Measurements from ENCODE around the gene SELENOT.

DNA sequence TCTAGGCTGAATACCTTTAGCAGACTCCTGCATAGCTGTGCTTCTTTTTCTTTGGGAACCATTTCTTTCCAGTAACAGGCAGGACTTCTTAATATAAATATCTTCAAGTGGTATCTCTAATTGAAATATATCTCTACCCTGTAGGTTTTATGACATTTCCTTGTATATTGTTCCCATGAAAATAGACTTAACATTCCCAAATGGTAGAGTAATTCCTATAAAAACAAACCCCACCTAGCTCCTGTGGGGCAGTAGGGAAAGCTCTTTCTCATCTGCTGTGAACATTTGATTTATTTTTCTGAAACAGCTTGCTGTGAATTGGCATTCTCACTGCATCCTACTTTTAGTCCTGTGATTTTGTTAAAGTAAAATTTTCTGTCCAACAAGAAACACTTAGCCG is 20.8 kb downstream of the SELENOT start:
- TF ChIP-seq, protein P1, sequence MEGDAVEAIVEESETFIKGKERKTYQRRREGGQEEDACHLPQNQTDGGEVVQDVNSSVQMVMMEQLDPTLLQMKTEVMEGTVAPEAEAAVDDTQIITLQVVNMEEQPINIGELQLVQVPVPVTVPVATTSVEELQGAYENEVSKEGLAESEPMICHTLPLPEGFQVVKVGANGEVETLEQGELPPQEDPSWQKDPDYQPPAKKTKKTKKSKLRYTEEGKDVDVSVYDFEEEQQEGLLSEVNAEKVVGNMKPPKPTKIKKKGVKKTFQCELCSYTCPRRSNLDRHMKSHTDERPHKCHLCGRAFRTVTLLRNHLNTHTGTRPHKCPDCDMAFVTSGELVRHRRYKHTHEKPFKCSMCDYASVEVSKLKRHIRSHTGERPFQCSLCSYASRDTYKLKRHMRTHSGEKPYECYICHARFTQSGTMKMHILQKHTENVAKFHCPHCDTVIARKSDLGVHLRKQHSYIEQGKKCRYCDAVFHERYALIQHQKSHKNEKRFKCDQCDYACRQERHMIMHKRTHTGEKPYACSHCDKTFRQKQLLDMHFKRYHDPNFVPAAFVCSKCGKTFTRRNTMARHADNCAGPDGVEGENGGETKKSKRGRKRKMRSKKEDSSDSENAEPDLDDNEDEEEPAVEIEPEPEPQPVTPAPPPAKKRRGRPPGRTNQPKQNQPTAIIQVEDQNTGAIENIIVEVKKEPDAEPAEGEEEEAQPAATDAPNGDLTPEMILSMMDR (IDR thresholded peaks at IDR 0.05): no peak
- no peak for TF ChIP-seq POLR2AphosphoS5 (IDR thresholded peaks at IDR 0.05; ENCODE audit: insufficient read depth in 1 of 2, low read depth in 1 of 2)
